Hepatocyte (in vitro differentiated cells): ENCODE measurements around the gene PITX1. TPM values are rescaled to one million over a fixed set of nuclear protein-coding genes. Genes with fewer than 3 reads are reported as not detected.

Experiments
- DNase-seq: peaks from one replicate; pipeline ENCODE4 v3.0.0-alpha.2; 2016; ENCODE audit warnings: low spot score
- H2AFZ ChIP-seq: fragments of 200-600 bp; sonication (generic); 2 replicates; pipeline ENCODE4 v1.6.0; 2016; ENCODE audit warnings: antibody characterized with exemption, mild to moderate bottlenecking
- H3K27ac ChIP-seq: fragments of 200-600 bp; sonication (generic); 2 replicates; pipeline ENCODE4 v1.5.1; 2016; ENCODE audit warnings: mild to moderate bottlenecking
- H3K27me3 ChIP-seq: fragments of 200-600 bp; sonication (generic); 2 replicates; pipeline ENCODE4 v1.6.1; 2016
- H3K36me3 ChIP-seq: fragments of 200-600 bp; sonication (generic); replicated peaks from 2 replicates; pipeline ENCODE4 v1.5.1; 2016; ENCODE audit warnings: low read depth; ENCODE audit not compliant: insufficient read depth
- H3K4me1 ChIP-seq: fragments of 200-600 bp; sonication (generic); 2 replicates; pipeline ENCODE4 v1.5.1; 2016; ENCODE audit warnings: mild to moderate bottlenecking, moderate library complexity; ENCODE audit not compliant: insufficient read depth
- H3K4me2 ChIP-seq: fragments of 200-600 bp; sonication (generic); 2 replicates; pipeline ENCODE4 v1.6.0; 2016
- H3K4me3 ChIP-seq: fragments of 200-600 bp; sonication (generic); 2 replicates; pipeline ENCODE4 v1.5.1; 2016; ENCODE audit warnings: mild to moderate bottlenecking
- H3K79me2 ChIP-seq: fragments of 200-600 bp; sonication (generic); 2 replicates; pipeline ENCODE4 v1.6.0; 2017; ENCODE audit warnings: mild to moderate bottlenecking
- H3K9me2 ChIP-seq: fragments of 200-600 bp; sonication (generic); replicated peaks from 2 replicates; pipeline ENCODE4 v1.6.0; 2017; ENCODE audit warnings: mild to moderate bottlenecking; ENCODE audit not compliant: insufficient read depth
- H3K9me3 ChIP-seq: fragments of 200-600 bp; sonication (generic); 2 replicates; pipeline ENCODE4 v1.5.1; 2016; ENCODE audit warnings: low read depth, mild to moderate bottlenecking
- H4K20me1 ChIP-seq: fragments of 200-600 bp; sonication (generic); 2 replicates; pipeline ENCODE4 v1.6.0; 2016; ENCODE audit warnings: mild to moderate bottlenecking; ENCODE audit not compliant: insufficient read depth, poor library complexity, severe bottlenecking
- EZH2 ChIP-seq: fragments of 200-600 bp; sonication (generic); IDR thresholded peaks from 2 replicates; pipeline ENCODE4 v1.6.1; 2016; ENCODE audit warnings: antibody characterized with exemption, mild to moderate bottlenecking, borderline replicate concordance
- EZH2phosphoT487 ChIP-seq: fragments of 200-600 bp; sonication (generic); IDR thresholded peaks from one replicate; pipeline ENCODE4 v1.6.1; 2018; ENCODE audit warnings: antibody characterized with exemption, mild to moderate bottlenecking, low read depth, moderate library complexity; ENCODE audit not compliant: unreplicated experiment, severe bottlenecking
- WGBS: methylation state at CpG from one replicate; pipeline ENCODE4 v1.1.6; 2016; ENCODE audit warnings: low lambda C conversion rate; ENCODE audit errors: missing lambda C conversion rate; 5-methylcytosine and 5-hydroxymethylcytosine counted together
- polyA plus RNA-seq: library from polyadenylated mRNA; unstranded; fragments of >200 nt; fragmentation: Nextera tagmentation; extraction: Ambion mirVana; gene quantifications from 2 replicates; pipeline ENCODE4 v1.2.1, GENCODE V29; 2016
- total RNA-seq: library from RNA; depleted of rRNA; stranded (reverse); fragments of >200 nt; gene quantifications from 2 replicates; pipeline ENCODE4 v1.2.3, GENCODE V29; 2014
- TF ChIP-seq, protein P1 (sequence below): fragments of 200-600 bp; sonication (generic); IDR thresholded peaks from 2 replicates; pipeline ENCODE4 v1.5.1; 2016; ENCODE audit warnings: antibody characterized with exemption, mild to moderate bottlenecking; ENCODE audit not compliant: poor library complexity

PITX1 gene
- total and polyA plus RNA-seq, 2 experiments from 2014 or later = 64.9 to 141 TPM

DNA sequence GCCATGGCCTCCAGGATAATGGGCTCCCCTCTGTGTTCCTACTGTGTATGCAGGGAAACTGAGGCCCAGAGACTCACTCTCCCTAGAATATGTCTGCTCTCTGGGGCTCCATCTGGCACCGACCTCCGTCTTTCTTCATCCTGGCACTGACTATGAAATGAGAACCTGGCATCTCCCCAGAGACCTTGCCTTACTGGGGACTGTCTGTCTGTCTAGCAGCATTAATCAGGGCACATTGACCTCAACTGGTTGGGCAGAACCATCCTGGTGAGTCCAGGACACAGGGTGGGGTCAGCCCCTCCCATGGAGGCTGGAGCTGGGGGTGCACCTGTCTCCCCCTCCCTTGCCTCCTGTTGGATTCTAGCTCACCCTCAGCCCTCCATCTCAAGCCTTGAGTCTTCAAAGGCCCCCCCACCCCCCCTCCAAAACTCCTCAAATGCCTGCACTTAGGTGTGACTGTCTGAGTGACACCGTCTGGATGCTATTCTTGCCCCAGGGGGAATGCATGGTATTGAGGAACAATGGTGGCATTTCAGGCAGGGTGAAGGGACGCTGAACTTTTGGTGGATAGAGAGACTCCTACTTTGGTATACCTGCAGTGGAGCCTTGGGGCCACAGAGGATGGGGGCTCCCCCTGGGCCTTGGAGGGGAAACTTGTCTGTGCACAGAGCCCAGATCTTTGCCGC lies 12.8 kb upstream of the PITX1 start:
- no peak for DNase-seq
- Histone ChIP-seq H3K9me2 (no peaks in the 10 kb centered on the region), H3K79me2 (no peaks in the 10 kb centered on the region), H3K4me2 (no peak overlapping the region), H3K9me3 (no peaks in the 10 kb centered on the region), H2AFZ (no peak overlapping the region), H3K27ac (peak overlapping the region; percentile 84), H3K36me3 (no peaks in the 10 kb centered on the region), H3K27me3 (peaks cover 35% of the 10 kb centered on the region), H4K20me1 (no peaks in the 10 kb centered on the region), H3K4me3 (no peak overlapping the region), H3K4me1 (peaks cover 6% of the 10 kb centered on the region)
- no peak for TF ChIP-seq EZH2
- 76% methylated on average over 5 of the region's 5 CpGs for WGBS

DNA sequence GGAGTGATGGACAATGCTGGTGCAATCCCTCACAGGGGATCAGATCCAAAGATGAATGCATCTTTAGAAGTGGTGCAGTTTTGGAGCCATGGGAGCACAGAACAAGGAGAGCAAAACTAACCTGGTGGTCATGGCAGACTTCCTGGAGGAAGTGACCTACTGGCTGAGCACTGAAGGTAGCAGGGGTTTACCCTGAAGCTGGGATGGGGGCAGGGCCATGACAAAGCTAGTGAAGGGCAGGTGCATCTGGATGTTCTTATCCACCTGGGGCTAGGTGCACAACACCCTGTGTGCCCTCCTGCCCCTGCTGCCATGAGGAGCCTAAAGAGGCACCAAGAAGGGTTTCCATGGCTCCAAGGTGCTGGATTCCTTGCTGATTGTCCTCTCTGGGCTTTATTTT lies 11.5 kb upstream of the PITX1 start:
- no peak for TF ChIP-seq EZH2phosphoT487
- H3K27ac ChIP-seq = no peak overlapping the region
- peaks cover 38% of the 10 kb centered on the region for H3K27me3 ChIP-seq
- H4K20me1 ChIP-seq = no peaks in the 10 kb centered on the region
- H3K9me2 ChIP-seq = no peaks in the 10 kb centered on the region
- peaks cover 2% of the 10 kb centered on the region for H3K4me1 ChIP-seq
- no peak for DNase-seq
- H3K79me2 ChIP-seq = no peaks in the 10 kb centered on the region
- H3K4me2 ChIP-seq = no peak overlapping the region
- no peak overlapping the region for H2AFZ ChIP-seq
- no peaks in the 10 kb centered on the region for H3K36me3 ChIP-seq
- no peaks in the 10 kb centered on the region for H3K9me3 ChIP-seq
- no peak overlapping the region for H3K4me3 ChIP-seq

DNA sequence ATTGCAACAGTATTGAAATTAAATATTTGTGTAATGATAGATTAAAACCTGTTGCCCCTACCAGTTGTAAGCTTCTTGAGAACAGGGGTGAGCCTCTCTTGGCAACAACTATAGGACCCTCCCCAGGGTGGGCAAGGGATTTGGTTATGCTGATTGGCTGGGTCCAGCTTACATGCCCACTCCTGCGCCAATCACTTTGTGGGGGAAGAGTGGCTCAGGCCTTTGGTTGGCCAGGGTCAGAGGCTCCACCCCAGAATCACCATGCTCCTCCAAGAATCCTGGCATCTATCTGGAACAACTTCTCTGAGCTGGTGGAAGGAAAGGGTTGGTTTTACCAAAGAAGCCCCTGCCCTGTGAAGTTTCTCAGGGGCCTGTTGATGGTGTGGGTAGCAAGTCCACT lies 8.6 kb upstream of the PITX1 start:
- H3K9me2 ChIP-seq = no peaks in the 10 kb centered on the region
- no peaks in the 10 kb centered on the region for H3K36me3 ChIP-seq
- no peak overlapping the region for H2AFZ ChIP-seq
- H3K79me2 ChIP-seq = peaks cover 21% of the 10 kb centered on the region
- H3K9me3 ChIP-seq = no peaks in the 10 kb centered on the region
- H4K20me1 ChIP-seq = no peaks in the 10 kb centered on the region
- H3K27me3 ChIP-seq = peaks cover 61% of the 10 kb centered on the region
- peaks cover 20% of the 10 kb centered on the region for H3K4me1 ChIP-seq
- H3K27ac ChIP-seq = no peak overlapping the region
- TF ChIP-seq, protein P1, sequence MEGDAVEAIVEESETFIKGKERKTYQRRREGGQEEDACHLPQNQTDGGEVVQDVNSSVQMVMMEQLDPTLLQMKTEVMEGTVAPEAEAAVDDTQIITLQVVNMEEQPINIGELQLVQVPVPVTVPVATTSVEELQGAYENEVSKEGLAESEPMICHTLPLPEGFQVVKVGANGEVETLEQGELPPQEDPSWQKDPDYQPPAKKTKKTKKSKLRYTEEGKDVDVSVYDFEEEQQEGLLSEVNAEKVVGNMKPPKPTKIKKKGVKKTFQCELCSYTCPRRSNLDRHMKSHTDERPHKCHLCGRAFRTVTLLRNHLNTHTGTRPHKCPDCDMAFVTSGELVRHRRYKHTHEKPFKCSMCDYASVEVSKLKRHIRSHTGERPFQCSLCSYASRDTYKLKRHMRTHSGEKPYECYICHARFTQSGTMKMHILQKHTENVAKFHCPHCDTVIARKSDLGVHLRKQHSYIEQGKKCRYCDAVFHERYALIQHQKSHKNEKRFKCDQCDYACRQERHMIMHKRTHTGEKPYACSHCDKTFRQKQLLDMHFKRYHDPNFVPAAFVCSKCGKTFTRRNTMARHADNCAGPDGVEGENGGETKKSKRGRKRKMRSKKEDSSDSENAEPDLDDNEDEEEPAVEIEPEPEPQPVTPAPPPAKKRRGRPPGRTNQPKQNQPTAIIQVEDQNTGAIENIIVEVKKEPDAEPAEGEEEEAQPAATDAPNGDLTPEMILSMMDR = no peak
- TF ChIP-seq EZH2 (no peak), EZH2phosphoT487 (no peak)
- WGBS = 100% methylated on average over 1 of the region's 1 CpG
- no peak overlapping the region for H3K4me3 ChIP-seq
- no peak for DNase-seq
- no peak overlapping the region for H3K4me2 ChIP-seq

DNA sequence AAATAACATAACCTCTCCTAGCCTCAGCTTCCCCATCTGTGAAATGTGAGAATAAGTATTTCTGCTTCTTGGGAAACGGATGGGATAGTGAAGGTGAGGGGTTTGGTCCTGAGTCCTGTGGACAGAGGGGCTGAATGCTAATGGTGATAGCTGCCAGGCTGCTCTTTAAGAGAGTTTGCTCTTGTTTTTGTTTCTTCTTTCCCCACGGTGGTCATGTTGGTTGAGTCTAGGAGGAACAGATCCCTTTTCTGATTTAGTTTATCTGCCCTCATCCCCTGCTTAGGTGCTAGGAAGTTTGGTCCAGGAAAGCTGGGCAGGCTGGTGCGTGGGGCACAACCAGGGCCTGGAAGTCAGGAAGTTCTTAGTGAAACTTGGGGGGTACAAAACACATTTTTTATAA lies 7.7 kb upstream of the PITX1 start:
- Histone ChIP-seq H3K4me2 (no peak overlapping the region), H3K4me1 (peaks cover 20% of the 10 kb centered on the region), H2AFZ (no peak overlapping the region), H3K9me3 (no peaks in the 10 kb centered on the region), H3K9me2 (no peaks in the 10 kb centered on the region), H3K36me3 (no peaks in the 10 kb centered on the region), H4K20me1 (no peaks in the 10 kb centered on the region), H3K4me3 (no peak overlapping the region), H3K79me2 (peaks cover 30% of the 10 kb centered on the region), H3K27ac (no peak overlapping the region), H3K27me3 (peaks cover 69% of the 10 kb centered on the region)
- WGBS = 83% methylated on average over 3 of the region's 3 CpGs
- DNase-seq = no peak
- no peak for TF ChIP-seq EZH2
- TF ChIP-seq, protein P1 = no peak
- no peak for TF ChIP-seq EZH2phosphoT487
